ENCODE results near the gene ERC2.

Gene ERC2

DNA sequence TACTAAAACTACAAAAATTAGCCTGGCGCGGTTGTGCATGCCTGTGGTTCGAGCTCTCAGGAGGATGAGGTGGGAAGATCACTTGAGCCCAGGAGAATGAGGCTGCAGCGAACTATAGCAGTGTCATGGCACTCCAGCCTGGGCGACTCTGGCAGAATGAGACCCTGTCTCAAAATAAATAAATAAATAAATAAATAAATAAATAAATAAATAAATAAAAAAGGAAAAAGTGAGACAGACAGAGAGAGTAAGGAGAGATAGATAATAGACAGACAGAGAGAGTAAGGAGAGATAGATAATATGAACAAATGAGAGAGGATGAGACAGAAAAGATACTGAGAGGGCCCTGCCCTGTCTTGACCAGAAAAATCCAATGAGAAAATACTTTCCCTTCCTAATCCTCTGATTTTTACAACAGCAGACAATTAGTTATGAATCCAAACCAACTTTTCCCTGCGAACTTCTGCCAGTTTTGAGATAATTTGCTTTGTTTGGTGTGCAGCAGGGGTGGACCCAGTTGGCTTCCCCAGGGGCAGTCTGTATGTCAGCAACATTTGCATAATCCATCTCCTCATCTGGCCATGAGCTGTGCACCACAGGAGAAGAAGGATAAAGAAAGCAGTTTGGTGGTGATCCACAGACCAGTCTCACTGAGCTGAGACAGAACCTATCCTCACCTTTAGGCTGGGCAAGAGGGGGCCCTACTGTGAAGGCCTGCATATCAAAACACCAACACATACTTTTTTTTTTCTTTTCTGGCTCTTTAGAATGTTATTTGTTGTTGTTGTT is 692.7 kb downstream of the ERC2 start:
- Histone ChIP-seq H3K9me3 (ENCODE audit: control insufficient read depth in 2 of 2, low read length in 2 of 2) (no peaks in the 10 kb centered on the region), H3K27ac (ENCODE audit: low read depth in 2 of 2, low read length in 2 of 2) (no peak overlapping the region), H3K4me1 (ENCODE audit: control insufficient read depth in 2 of 2, insufficient read depth in 2 of 2, low read length in 2 of 2) (no peaks in the 10 kb centered on the region), H3K27me3 (ENCODE audit: control insufficient read depth in 2 of 2, insufficient read depth in 2 of 2, low read length in 2 of 2) (peaks cover 0 to 1% of the 10 kb centered on the region in 2 donors), H3K9ac (ENCODE audit: low read depth in 1 of 2, low read length in 2 of 2) (no peak overlapping the region), H3K4me3 (ENCODE audit: low read length in 2 of 2) (no peak overlapping the region), H3K36me3 (ENCODE audit: control insufficient read depth in 2 of 2, insufficient read depth in 2 of 2, low read length in 2 of 2) (no peaks in the 10 kb centered on the region)

DNA sequence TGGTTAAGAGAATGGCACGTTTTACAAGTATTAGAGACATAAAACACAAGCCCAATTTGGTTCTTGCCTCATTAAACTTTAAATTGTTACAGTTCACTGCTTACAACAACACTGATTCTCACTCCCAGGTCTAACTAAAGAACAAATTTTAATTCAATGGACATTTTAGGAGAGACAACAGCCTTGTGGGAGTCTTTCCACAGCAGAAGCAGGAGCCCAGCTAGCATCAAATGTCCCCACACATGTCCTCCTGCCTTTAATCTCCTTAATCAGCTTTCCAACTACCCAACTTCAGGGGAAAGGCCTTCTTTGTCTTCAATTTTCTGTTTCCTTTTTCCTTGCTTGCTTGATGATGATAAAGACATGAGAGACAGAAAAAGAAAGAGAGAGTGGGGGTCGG is 693.4 kb downstream of the ERC2 start:
- Histone ChIP-seq H3K27ac (ENCODE audit: low read depth in 2 of 2, low read length in 2 of 2) (no peak overlapping the region), H3K9ac (ENCODE audit: low read depth in 1 of 2, low read length in 2 of 2) (no peak overlapping the region), H3K36me3 (ENCODE audit: control insufficient read depth in 2 of 2, insufficient read depth in 2 of 2, low read length in 2 of 2) (no peaks in the 10 kb centered on the region), H3K4me1 (ENCODE audit: control insufficient read depth in 2 of 2, insufficient read depth in 2 of 2, low read length in 2 of 2) (no peaks in the 10 kb centered on the region), H3K9me3 (ENCODE audit: control insufficient read depth in 2 of 2, low read length in 2 of 2) (no peaks in the 10 kb centered on the region), H3K27me3 (ENCODE audit: control insufficient read depth in 2 of 2, insufficient read depth in 2 of 2, low read length in 2 of 2) (no peaks in the 10 kb centered on the region), H3K4me3 (ENCODE audit: low read length in 2 of 2) (no peak overlapping the region)

DNA sequence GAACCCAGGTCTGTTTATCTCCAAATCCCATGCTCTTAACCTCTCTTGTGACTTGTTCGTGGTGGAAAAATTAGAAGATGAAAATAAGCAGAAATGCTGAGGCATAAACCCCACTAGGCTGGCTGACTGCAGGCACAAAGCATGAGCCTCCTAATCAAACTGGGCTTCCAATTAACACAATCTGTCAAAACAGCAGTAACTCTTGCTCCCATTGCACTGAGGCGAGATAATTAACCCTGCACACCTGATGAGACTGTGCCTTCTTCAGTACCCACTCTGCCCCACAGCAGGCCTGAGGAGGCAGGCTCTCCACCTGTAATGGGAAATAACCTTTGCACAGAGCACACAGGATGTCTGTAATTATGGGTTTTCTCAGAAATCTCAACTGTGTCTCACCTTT is 696.8 kb downstream of the ERC2 start:
- H3K4me3 ChIP-seq (ENCODE audit: low read length in 2 of 2) = no peak overlapping the region
- no peaks in the 10 kb centered on the region for H3K36me3 ChIP-seq (ENCODE audit: control insufficient read depth in 2 of 2, insufficient read depth in 2 of 2, low read length in 2 of 2)
- no peaks in the 10 kb centered on the region for H3K27me3 ChIP-seq (ENCODE audit: control insufficient read depth in 2 of 2, insufficient read depth in 2 of 2, low read length in 2 of 2)
- H3K9me3 ChIP-seq (ENCODE audit: control insufficient read depth in 2 of 2, low read length in 2 of 2) = no peaks in the 10 kb centered on the region
- no peak overlapping the region for H3K27ac ChIP-seq (ENCODE audit: low read depth in 2 of 2, low read length in 2 of 2)
- no peak overlapping the region for H3K9ac ChIP-seq (ENCODE audit: low read depth in 1 of 2, low read length in 2 of 2)
- no peaks in the 10 kb centered on the region for H3K4me1 ChIP-seq (ENCODE audit: control insufficient read depth in 2 of 2, insufficient read depth in 2 of 2, low read length in 2 of 2)

GRCh38 chr3:55770077-55770476 is 698.2 kb downstream of the ERC2 start:
- Histone ChIP-seq H3K4me3 (ENCODE audit: low read length in 2 of 2) (no peak overlapping the region), H3K9ac (ENCODE audit: low read depth in 1 of 2, low read length in 2 of 2) (no peak overlapping the region), H3K4me1 (ENCODE audit: control insufficient read depth in 2 of 2, insufficient read depth in 2 of 2, low read length in 2 of 2) (no peaks in the 10 kb centered on the region), H3K27ac (ENCODE audit: low read depth in 2 of 2, low read length in 2 of 2) (no peak overlapping the region), H3K9me3 (ENCODE audit: control insufficient read depth in 2 of 2, low read length in 2 of 2) (no peaks in the 10 kb centered on the region), H3K36me3 (ENCODE audit: control insufficient read depth in 2 of 2, insufficient read depth in 2 of 2, low read length in 2 of 2) (no peaks in the 10 kb centered on the region), H3K27me3 (ENCODE audit: control insufficient read depth in 2 of 2, insufficient read depth in 2 of 2, low read length in 2 of 2) (no peaks in the 10 kb centered on the region)

GRCh38 chr3:55766753-55767152 is 701.5 kb downstream of the ERC2 start:
- no peaks in the 10 kb centered on the region for H3K4me1 ChIP-seq (ENCODE audit: control insufficient read depth in 2 of 2, insufficient read depth in 2 of 2, low read length in 2 of 2)
- no peaks in the 10 kb centered on the region for H3K36me3 ChIP-seq (ENCODE audit: control insufficient read depth in 2 of 2, insufficient read depth in 2 of 2, low read length in 2 of 2)
- no peak overlapping the region for H3K27ac ChIP-seq (ENCODE audit: low read depth in 2 of 2, low read length in 2 of 2)
- no peaks in the 10 kb centered on the region for H3K27me3 ChIP-seq (ENCODE audit: control insufficient read depth in 2 of 2, insufficient read depth in 2 of 2, low read length in 2 of 2)
- H3K9ac ChIP-seq (ENCODE audit: low read depth in 1 of 2, low read length in 2 of 2) = no peak overlapping the region
- H3K9me3 ChIP-seq (ENCODE audit: control insufficient read depth in 2 of 2, low read length in 2 of 2) = no peaks in the 10 kb centered on the region
- H3K4me3 ChIP-seq (ENCODE audit: low read length in 2 of 2) = no peak overlapping the region

- Histone ChIP-seq H3K9ac (ENCODE audit: low read depth in 1 of 2, low read length in 2 of 2) (no peak overlapping the region), H3K9me3 (ENCODE audit: control insufficient read depth in 2 of 2, low read length in 2 of 2) (no peaks in the 10 kb centered on the region), H3K4me3 (ENCODE audit: low read length in 2 of 2) (no peak overlapping the region), H3K36me3 (ENCODE audit: control insufficient read depth in 2 of 2, insufficient read depth in 2 of 2, low read length in 2 of 2) (no peaks in the 10 kb centered on the region), H3K27me3 (ENCODE audit: control insufficient read depth in 2 of 2, insufficient read depth in 2 of 2, low read length in 2 of 2) (no peaks in the 10 kb centered on the region), H3K4me1 (ENCODE audit: control insufficient read depth in 2 of 2, insufficient read depth in 2 of 2, low read length in 2 of 2) (no peaks in the 10 kb centered on the region), H3K27ac (ENCODE audit: low read depth in 2 of 2, low read length in 2 of 2) (no peak overlapping the region)
Observed at GRCh38 chr3:55765906-55766701, 702.2 kb downstream of the ERC2 start.

DNA sequence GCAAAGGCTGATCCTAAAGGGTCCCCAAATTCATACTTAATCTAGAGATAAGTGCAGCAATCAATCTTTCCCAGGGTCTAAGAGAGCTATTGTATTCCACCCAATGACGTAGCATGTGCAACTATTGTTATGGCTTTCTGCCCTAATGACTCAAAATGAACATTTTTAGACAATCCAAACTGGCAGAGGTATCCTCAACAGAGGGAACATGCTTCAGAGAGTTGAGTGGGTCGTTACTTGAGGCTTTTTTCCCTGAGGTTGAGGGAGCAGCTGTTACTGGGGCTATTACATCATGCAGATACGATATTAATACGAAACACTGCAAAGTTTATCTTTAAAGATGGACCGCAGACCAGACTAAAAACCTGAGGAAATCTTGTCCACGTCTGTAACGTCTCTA is 702.9 kb downstream of the ERC2 start:
- Histone ChIP-seq H3K4me1 (ENCODE audit: control insufficient read depth in 2 of 2, insufficient read depth in 2 of 2, low read length in 2 of 2) (no peaks in the 10 kb centered on the region), H3K4me3 (ENCODE audit: low read length in 2 of 2) (no peak overlapping the region), H3K27me3 (ENCODE audit: control insufficient read depth in 2 of 2, insufficient read depth in 2 of 2, low read length in 2 of 2) (no peaks in the 10 kb centered on the region), H3K27ac (ENCODE audit: low read depth in 2 of 2, low read length in 2 of 2) (no peak overlapping the region), H3K9ac (ENCODE audit: low read depth in 1 of 2, low read length in 2 of 2) (no peak overlapping the region), H3K9me3 (ENCODE audit: control insufficient read depth in 2 of 2, low read length in 2 of 2) (no peaks in the 10 kb centered on the region), H3K36me3 (ENCODE audit: control insufficient read depth in 2 of 2, insufficient read depth in 2 of 2, low read length in 2 of 2) (no peaks in the 10 kb centered on the region)

- no peak overlapping the region for H3K27ac ChIP-seq (ENCODE audit: low read depth in 2 of 2, low read length in 2 of 2)
- H3K4me3 ChIP-seq (ENCODE audit: low read length in 2 of 2) = no peak overlapping the region
- H3K27me3 ChIP-seq (ENCODE audit: control insufficient read depth in 2 of 2, insufficient read depth in 2 of 2, low read length in 2 of 2) = no peaks in the 10 kb centered on the region
- H3K4me1 ChIP-seq (ENCODE audit: control insufficient read depth in 2 of 2, insufficient read depth in 2 of 2, low read length in 2 of 2) = no peaks in the 10 kb centered on the region
- no peaks in the 10 kb centered on the region for H3K36me3 ChIP-seq (ENCODE audit: control insufficient read depth in 2 of 2, insufficient read depth in 2 of 2, low read length in 2 of 2)
- H3K9me3 ChIP-seq (ENCODE audit: control insufficient read depth in 2 of 2, low read length in 2 of 2) = no peaks in the 10 kb centered on the region
- no peak overlapping the region for H3K9ac ChIP-seq (ENCODE audit: low read depth in 1 of 2, low read length in 2 of 2)
Observed at GRCh38 chr3:55756976-55757375, 711.3 kb downstream of the ERC2 start.

DNA sequence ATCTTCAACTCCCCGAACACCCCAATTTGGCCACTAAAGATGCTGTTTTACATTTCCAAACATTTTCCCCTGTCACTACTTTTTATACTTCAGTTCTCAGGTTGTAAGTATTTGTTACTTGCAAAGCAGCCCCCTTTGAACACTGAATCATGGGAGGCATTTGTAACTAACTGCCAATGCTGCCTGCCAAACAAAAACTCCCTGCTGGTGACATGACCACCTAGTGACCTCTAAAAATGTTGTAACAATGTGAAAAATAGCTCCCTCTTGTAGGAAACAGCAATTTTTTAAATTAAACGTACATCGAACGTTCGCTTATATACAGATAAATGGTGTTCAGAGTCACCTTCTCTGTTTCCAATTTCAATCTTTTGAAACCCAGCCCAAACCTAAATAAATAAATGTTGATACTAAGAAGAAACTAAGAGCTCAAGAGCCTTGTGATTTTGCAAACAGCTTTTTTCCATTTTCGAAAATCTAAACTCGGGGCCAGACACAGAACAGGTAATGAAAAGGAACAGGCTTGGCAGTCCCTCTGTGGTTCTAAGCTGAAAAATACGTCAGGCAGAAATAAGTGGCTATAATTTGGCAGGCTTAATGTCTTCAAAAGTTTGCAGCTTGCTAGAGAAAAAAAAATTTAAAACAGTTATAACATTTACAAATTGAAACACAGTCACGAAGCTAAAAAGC is 712.6 kb downstream of the ERC2 start:
- H3K36me3 ChIP-seq (ENCODE audit: control insufficient read depth in 2 of 2, insufficient read depth in 2 of 2, low read length in 2 of 2) = no peaks in the 10 kb centered on the region
- no peaks in the 10 kb centered on the region for H3K27me3 ChIP-seq (ENCODE audit: control insufficient read depth in 2 of 2, insufficient read depth in 2 of 2, low read length in 2 of 2)
- H3K4me3 ChIP-seq (ENCODE audit: low read length in 2 of 2) = no peak overlapping the region
- no peak overlapping the region for H3K9ac ChIP-seq (ENCODE audit: low read depth in 1 of 2, low read length in 2 of 2)
- H3K9me3 ChIP-seq (ENCODE audit: control insufficient read depth in 2 of 2, low read length in 2 of 2) = no peaks in the 10 kb centered on the region
- H3K4me1 ChIP-seq (ENCODE audit: control insufficient read depth in 2 of 2, insufficient read depth in 2 of 2, low read length in 2 of 2) = no peaks in the 10 kb centered on the region
- no peak overlapping the region for H3K27ac ChIP-seq (ENCODE audit: low read depth in 2 of 2, low read length in 2 of 2)

- H3K4me3 ChIP-seq (ENCODE audit: low read length in 2 of 2) = no peak overlapping the region
- H3K36me3 ChIP-seq (ENCODE audit: control insufficient read depth in 2 of 2, insufficient read depth in 2 of 2, low read length in 2 of 2) = no peaks in the 10 kb centered on the region
- H3K27ac ChIP-seq (ENCODE audit: low read depth in 2 of 2, low read length in 2 of 2) = no peak overlapping the region
- no peaks in the 10 kb centered on the region for H3K27me3 ChIP-seq (ENCODE audit: control insufficient read depth in 2 of 2, insufficient read depth in 2 of 2, low read length in 2 of 2)
- no peak overlapping the region for H3K9ac ChIP-seq (ENCODE audit: low read depth in 1 of 2, low read length in 2 of 2)
- H3K9me3 ChIP-seq (ENCODE audit: control insufficient read depth in 2 of 2, low read length in 2 of 2) = no peaks in the 10 kb centered on the region
- no peaks in the 10 kb centered on the region for H3K4me1 ChIP-seq (ENCODE audit: control insufficient read depth in 2 of 2, insufficient read depth in 2 of 2, low read length in 2 of 2)
Observed at GRCh38 chr3:55752911-55753310, 715.4 kb downstream of the ERC2 start.
